SK-MEL-5 (cell line): Measurements from ENCODE around the gene ASCL3. TPM values are rescaled to one million over a fixed set of nuclear protein-coding genes. Genes with fewer than 3 reads are reported as not detected.
A peak's percentile ranks its signal among the peaks of the same experiment; 100 is the strongest.
"Not testable (repeated sequence)": the region's sequence is repeated elsewhere in the genome, so short reads cannot be mapped to it uniquely, and the experiment has no call there.

Experiments used
- DNase-seq: peaks from one replicate; pipeline ENCODE4 v3.0.0-alpha.2; 2016; ENCODE audit warnings: low read depth, low spot score
- in situ Hi-C: cut with HindIII; loops from 2 replicates; pipeline ENCODE4 v1.10.0; 2016; ENCODE audit warnings: low sequenced_read_pairs, high pct_unique_total_duplicates, low pct_unique_long_range_greater_than_20kb
- small RNA-seq, 2 experiments: library from RNA; depleted of rRNA; stranded (forward); fragments of <200 nt; gene quantifications; one replicate each; pipeline ENCODE3, GENCODE V24; 2014
- total RNA-seq: library from RNA; depleted of rRNA; stranded (reverse); fragments of >200 nt; shearing (Covaris generic); gene quantifications from 2 replicates; pipeline ENCODE4 v1.2.3, GENCODE V29; 2014; rRNA removed

Gene ASCL3
- total RNA-seq, 1 experiment from 2014 or later, result not detected

DNA sequence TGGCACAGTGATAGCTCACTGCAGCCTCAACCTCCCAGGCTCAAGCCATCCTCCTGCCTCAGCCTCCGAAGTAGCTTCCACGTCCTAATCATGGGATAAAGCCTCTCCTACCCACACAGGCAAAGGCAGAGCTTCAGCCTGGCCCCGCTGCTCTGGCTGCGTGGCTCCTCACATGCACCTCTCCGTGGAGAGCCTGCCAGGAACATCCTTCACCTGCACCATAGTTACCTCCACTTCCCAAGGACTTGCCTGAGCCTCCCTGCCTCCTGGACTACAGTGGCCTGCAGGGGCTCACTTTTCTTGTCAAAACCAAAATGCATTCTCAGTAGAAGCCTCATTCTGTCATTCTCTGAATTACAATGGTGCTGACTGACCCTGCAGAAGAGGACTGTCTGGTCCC, 16.6 kb downstream of the ASCL3 start:
- DNase-seq, result no peak
- in situ Hi-C loops, result no loop called here

DNA sequence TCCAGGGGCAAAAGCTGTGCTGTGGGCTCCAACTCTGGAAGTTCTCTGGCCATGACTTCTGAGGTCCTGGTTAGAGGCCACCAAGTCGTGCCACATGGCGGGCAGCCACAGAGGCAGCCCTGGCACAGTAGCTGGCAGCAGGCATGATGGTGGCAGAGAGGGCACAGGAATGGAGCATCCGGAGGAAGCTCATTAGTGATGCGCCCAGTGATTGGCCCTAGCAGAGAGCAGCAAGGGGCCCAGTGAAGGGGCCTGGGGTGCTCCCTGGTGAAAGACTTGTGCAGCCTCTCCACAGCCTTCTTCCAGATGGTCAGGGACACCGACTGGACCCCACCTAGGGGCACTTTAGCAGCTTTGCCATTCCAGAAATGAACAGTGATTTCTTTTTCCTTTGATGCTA, 17.1 kb downstream of the ASCL3 start:
- no peak for DNase-seq
- in situ Hi-C loops, result no loop called here

DNA sequence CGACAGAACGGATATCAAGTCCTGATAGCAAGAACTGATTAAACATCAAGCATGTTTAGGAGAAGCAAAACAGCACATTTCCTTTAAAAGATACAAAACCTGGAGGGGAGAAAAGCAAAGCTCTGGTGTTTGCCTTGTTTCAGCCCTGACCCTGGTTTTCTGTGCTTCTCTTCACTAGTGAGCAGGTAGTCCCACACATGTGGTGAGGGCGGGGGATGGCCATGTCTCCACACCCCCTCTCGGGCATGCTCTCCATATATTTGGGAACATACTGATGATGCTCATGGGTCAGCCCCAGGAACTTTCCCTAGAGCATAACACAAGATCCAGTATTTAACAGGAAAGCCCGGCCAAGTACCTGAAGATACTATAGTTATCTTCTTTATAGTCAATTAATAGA, 20.1 kb downstream of the ASCL3 start:
- no peak for DNase-seq
- in situ Hi-C loops, result no loop called here

DNA sequence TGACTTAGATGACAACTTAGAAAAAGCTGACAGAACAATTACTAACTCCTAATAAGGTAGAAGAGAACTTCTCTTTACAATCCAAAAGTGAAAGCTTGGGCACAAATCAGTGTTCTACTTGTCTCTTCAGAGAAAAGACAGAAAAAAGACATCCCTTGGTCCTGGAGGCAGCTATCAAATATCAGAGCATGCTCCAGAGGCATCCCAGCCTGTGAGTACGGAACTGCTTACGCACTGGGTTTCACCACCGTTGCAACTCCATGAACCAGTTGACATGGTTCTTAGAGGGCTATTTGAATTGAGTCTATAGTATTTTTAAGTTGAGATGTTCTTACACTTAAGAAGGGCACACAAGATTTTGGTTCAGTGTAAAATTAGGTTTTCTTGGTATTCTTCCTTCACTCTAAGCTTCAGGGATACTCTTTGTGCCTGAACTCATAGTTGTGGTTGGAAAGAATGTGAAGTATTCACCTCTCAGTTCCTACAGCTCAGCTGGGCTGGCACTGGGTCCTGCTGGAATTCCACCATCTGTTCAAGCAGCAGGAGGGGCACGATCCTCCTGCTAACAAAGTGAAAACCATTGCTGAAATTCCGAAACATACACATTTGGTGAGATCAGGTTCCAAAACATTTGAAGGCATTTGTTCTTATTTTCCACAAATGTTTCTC, 25.5 kb downstream of the ASCL3 start:
- peak; percentile 28 for DNase-seq
- in situ Hi-C loops, result no loop called here

DNA sequence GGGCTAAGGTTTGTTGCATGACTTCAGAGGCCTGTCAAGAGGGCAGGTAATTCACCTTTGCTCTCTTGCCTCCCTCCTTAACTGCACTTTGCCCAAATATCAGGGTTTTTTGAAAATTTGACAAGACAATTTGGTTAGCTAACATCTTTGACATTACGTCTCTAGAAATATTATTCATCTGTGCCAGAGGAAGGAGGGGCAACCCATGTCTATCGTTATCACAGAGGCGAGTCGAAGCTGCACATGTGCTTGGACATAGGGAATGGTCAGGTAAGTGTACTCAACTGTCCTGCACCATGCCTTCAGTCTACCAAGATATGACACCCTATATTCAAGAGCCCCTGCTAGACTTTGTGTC, 28.2 kb downstream of the ASCL3 start:
- in situ Hi-C loops, result no loop called here
- DNase-seq, result no peak

DNA sequence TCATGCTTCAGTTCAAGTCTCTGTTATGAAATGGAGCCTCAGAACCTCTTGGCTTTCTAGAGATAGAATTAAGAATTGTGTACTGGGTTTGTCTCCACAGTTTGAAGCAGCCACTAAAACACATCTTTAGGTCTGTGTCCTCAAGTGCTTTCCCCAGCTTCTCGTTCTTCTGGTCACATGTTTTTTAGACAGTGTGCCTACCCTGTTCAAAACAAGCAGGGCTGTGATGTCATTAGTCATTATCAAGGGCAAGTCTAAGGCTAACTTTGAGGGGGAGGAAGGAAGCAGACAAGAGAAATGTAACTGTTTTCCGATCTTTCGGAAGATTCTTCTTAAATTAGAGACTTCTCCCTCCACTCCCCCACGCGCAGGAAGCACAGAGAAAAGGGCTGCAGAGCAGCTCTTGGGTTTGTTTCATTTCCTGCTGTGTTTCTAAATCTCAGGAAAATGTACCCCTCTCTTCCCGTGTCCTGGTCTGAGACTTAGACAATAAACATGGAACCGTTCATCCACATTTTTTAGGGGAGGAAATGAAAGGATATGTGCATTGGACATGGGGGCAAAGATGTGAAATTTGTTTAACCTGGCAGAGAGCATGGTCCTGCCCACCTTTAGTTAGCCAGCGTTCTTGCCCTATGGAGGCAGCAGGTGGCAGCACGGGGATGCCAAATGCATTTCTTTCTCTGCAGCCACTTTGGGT, 28.7 kb downstream of the ASCL3 start:
- peak; percentile 57 for DNase-seq
- in situ Hi-C loops, result no loop called here

DNA sequence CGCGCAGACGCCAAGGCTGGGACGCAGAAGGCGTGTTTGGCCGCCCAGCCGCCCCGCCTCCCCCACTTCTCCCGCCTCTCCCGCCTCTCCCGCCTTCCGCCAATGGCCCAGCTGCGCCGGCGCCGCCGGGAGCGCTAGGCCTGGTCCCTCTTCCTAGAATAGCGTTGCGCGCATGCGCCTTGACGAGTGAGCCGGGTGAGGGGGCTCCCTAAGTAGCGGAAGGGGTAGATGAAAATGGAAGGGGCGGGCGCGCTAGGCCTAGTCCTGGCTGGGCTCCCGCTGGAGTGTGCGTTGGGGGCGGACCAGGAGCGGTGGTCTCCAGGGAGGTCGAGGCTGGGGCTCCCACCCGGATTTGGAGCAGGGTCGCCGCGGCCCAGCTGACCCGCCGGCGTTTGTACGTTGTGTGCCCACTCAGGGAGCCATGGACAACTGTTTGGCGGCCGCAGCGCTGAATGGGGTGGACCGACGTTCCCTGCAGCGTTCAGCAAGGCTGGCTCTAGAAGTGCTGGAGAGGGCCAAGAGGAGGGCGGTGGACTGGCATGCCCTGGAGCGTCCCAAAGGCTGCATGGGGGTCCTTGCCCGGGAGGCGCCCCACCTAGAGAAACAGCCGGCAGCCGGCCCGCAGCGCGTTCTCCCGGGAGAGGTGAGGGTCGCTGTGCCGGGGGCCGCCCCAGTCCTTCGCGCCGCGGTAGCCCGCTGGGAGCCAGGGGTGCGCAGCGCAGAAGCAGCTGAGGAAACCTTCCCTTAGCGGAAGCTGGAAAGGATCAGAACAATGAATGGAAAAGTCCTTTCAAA, 31.6 kb downstream of the ASCL3 start, which contains the start of gene AKIP1:
Gene AKIP1 (plus strand): TSS at position 161 of the 795 bp plus-strand sequence. CDS start 261 bp downstream, at position 422.
- DNase-seq, result peak; percentile 96
- in situ Hi-C loops, result no loop called here

DNA sequence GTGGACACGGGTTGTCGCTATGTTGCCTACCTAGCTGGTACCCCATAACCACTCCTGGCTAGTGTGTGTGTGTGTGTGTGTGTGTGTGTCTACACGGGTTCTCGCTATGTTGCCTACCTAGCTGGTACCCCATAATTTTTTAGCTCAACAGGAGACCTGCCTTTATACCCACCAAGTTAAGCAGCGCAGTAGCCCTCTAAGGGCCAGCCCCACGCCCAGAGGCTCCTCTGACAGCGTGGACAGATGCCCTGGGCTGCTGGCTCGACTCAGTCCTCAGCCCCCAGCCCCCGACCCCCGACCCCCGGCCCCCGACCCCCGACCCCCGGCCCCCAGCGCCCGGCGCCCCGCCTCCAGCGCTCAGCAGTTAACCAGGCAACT, 32.2 kb downstream of the ASCL3 start:
- no peak for DNase-seq
- in situ Hi-C loops, result no loop called here

DNA sequence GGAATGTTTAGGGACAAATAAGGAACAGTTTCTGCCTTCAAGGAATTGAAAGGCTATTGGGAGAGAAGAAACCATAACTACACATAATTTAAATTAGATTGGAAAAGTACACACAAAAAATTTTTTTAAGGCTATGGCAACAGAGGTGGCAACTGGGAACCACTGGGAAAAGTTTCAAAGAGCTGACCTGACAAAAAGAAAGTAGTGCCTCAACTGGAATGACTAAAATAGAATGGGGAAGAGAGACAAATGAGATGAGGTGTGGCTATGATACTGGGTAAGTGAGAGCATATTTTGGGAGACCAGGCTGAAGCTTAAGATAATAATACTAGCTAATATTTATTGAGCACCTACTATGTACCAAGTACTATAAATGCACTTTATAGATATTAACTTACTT, 34.7 kb downstream of the ASCL3 start:
- in situ Hi-C loops, result no loop called here
- DNase-seq, result no peak

DNA sequence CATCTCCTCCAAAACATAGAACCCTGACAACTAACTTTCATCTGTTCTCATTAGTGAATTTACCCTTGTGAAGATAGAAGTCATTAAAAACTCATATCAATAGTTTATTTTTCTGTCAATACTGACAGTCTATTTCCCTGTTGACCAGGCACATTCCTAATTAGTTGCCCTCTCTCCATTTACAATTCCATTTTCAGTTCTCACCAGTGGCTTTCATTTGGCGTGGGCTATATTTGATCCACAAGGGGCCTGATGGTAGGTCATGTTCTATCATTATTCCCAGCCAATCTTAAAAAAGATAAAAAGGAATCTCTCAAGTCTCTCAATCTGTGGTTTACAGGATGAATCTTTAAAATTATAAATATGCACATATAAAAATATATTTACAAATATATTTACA, 35.7 kb downstream of the ASCL3 start:
- no peak for DNase-seq

DNA sequence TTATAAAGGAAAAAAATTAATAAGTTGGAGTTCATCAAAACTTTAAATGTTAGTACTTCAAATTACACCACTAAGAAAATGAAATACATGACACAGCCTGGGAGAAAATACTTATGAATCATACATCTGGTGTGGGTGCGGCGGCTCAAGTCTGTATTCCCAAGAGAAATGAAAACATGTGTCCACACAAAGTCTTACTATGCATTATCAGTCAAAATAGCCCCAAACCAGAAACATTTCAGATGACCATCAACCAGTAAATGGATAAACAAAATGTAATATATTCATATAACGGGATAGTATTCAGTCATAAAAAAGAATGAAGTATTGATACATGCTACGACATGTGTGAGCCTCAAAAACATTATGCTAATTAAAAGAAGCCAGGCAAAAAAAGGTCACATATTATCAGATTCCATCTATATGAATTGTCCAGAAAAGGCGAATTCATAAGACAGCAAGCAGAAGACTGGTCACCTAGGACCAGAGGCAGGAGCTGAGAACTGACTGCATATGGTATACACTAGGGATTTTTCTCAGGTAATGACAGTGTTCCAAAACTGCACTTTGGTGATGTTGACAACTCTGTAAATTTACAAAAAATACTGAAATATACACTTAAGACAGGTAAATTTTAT, 37.2 kb downstream of the ASCL3 start:
- in situ Hi-C loops, result no loop called here

More for the DNA sequence above, 35.7 kb downstream of the ASCL3 start:
- in situ Hi-C loops, result no loop called here

DNA sequence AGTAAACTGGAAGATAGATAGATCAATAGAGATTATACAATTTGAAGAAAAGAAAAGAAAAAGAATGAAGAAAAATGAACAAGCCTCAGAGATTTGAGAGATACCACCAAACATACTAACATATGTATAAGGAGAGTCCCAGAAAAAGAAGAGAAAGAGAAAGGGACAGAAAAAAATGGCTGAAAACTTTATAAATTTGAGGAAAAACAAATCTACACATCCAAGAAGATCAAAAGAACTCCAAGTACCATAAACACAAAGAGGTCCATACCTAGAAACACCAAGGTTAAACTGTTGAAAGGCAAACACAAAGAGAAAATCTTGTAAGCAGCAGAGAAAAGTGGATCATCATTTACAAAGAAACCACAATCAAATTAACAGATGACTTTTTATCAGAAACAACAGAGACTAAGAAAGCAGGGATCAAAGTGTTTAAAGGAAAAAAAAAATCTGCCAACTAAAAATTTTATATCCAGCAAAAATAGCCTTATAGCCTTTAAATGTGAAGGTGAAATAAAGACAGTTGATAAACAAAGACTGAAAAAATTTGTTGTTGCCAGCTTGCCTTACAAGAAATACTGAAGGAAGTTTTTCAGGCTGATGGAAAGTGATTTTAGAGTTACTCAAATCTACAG, 43.6 kb downstream of the ASCL3 start:
- in situ Hi-C loops, result no loop called here

More for the DNA sequence above, 37.2 kb downstream of the ASCL3 start:
- peak; percentile 33 for DNase-seq

DNA sequence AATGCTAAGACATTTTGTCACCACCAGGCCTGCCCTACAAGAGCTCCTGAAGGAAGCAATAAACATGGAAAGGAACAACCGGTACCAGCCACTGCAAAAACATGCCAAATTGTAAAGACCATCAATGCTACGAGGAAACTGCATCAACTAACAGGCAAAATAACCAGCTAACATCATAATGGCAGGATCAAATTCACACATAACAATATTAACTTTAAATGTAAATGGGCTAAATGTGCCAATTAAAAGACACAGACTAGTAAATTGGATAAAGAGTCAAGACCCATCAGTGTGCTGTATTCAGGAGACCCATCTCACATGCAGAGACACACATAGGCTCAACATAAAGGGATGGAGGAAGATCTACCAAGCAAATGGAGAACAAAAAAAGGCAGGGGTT, 51.6 kb downstream of the ASCL3 start:
- DNase-seq, result not testable (repeated sequence)

More for the DNA sequence above, 43.6 kb downstream of the ASCL3 start:
- DNase-seq, result no peak

More for the DNA sequence above, 51.6 kb downstream of the ASCL3 start:
- in situ Hi-C loops, result not testable (repeated sequence)

Small RNA genes lying within 50 kb of the gene (small RNA-seq; reads per million reads assigned to genes)
- 0 reads per million in 2 experiments for gene RF00019

Other genes with a start within 250 kb of the ASCL3 start
- 34.0 and 38.5 TPM in 2 replicates for gene AKIP1, start 31.8 kb downstream of the ASCL3 start, total RNA-seq
- not detected in 2 replicates for gene C11orf16, start 10.1 kb downstream of the ASCL3 start, total RNA-seq
- gene TMEM9B, start 21.4 kb upstream of the ASCL3 start, total RNA-seq, result 50.1 and 56.8 TPM in 2 replicates
- gene NRIP3, start 61.0 kb upstream of the ASCL3 start, total RNA-seq, result 9.7 and 11.1 TPM in 2 replicates
- 2.0 and 2.6 TPM in 2 replicates for gene SCUBE2, start 148.6 kb upstream of the ASCL3 start, total RNA-seq